K562 (cell line): ENCODE data around the gene AIPL1. TPM values are rescaled to one million over a fixed set of nuclear protein-coding genes. Genes with fewer than 3 reads are reported as not detected.

ENCODE experiments used
- CBX5 ChIP-seq: IDR thresholded peaks from 2 replicates; pipeline ENCODE4 v1.6.1; 2014; ENCODE audit warnings: low read depth, borderline replicate concordance
- ETV5 ChIP-seq: sonication (generic); formaldehyde crosslinking; IDR thresholded peaks from 2 replicates; pipeline ENCODE4 v1.4.0; 2020; ENCODE audit warnings: low read depth, mild to moderate bottlenecking, missing genetic modification reagents
- HBP1 ChIP-seq: fragments of 450-650 bp; formaldehyde crosslinking; IDR thresholded peaks from 2 replicates; pipeline ENCODE4 v1.4.0; 2022; ENCODE audit warnings: missing genetic modification characterization
- HMG20B ChIP-seq: fragments of 250-450 bp; sonication (Bioruptor Pico); IDR thresholded peaks from 2 replicates; pipeline ENCODE4 v1.5.0; 2021; ENCODE audit warnings: mild to moderate bottlenecking
- KLF6 ChIP-seq: fragments of 250-450 bp; sonication (Bioruptor Pico); IDR thresholded peaks from 2 replicates; pipeline ENCODE4 v1.4.0; 2020; ENCODE audit warnings: mild to moderate bottlenecking, moderate library complexity, borderline replicate concordance
- MNT ChIP-seq, 2 experiments: fragments of 450-650 bp; conservative IDR thresholded peaks; 2 replicates each; pipeline ENCODE4 v1.6.1; 2017; ENCODE audit warnings: mild to moderate bottlenecking in 2 of 2, moderate library complexity in 2 of 2
- NFYB ChIP-seq: IDR thresholded peaks from 2 replicates; pipeline ENCODE4 v1.6.1; 2011; ENCODE audit warnings: mild to moderate bottlenecking, moderate library complexity; ENCODE audit not compliant: insufficient read length; ENCODE audit errors: extremely low read depth
- NKRF ChIP-seq: fragments of 450-650 bp; IDR thresholded peaks from 2 replicates; pipeline ENCODE4 v1.6.1; 2016; ENCODE audit warnings: borderline replicate concordance
- POU5F1 ChIP-seq: fragments of 150-350 bp; IDR thresholded peaks from 2 replicates; pipeline ENCODE4 v1.6.1; 2014; ENCODE audit warnings: borderline replicate concordance, low read length, low read depth, mild to moderate bottlenecking; ENCODE audit not compliant: partially characterized antibody
- PTRF ChIP-seq: fragments of 450-650 bp; IDR thresholded peaks from 2 replicates; pipeline ENCODE4 v1.6.1; 2016; ENCODE audit warnings: mild to moderate bottlenecking, missing genetic modification characterization, missing compliant biosample characterization
- SNAPC5 ChIP-seq: fragments of 250-450 bp; sonication (Bioruptor Pico); IDR thresholded peaks from 2 replicates; pipeline ENCODE4 v1.8.0; 2021; ENCODE audit warnings: moderate library complexity, mild to moderate bottlenecking, inconsistent platforms
- SRSF9 ChIP-seq: fragments of 200-400 bp; formaldehyde crosslinking; IDR thresholded peaks from 2 replicates; pipeline ENCODE4 v1.6.1; 2017; ENCODE audit warnings: low read depth, low read length, borderline replicate concordance
- TCF15 ChIP-seq: fragments of 250-450 bp; sonication (Bioruptor Pico); IDR thresholded peaks from 2 replicates; pipeline ENCODE4 v1.8.0; 2022; ENCODE audit warnings: moderate library complexity, mild to moderate bottlenecking, inconsistent platforms
- TEAD2 ChIP-seq: fragments of 450-650 bp; IDR thresholded peaks from 2 replicates; pipeline ENCODE4 v1.6.1; 2016; ENCODE audit warnings: missing genetic modification characterization, control low read depth, missing compliant biosample characterization
- THRB ChIP-seq: fragments of 450-650 bp; formaldehyde crosslinking; conservative IDR thresholded peaks from 2 replicates; pipeline ENCODE4 v1.4.0; 2022; ENCODE audit warnings: mild to moderate bottlenecking, missing genetic modification characterization
- ZNF146 ChIP-seq: IDR thresholded peaks from one replicate; pipeline ENCODE4 v1.6.1; 2018; ENCODE audit warnings: missing compliant biosample characterization; ENCODE audit not compliant: unreplicated experiment
- ZNF217 ChIP-seq: sonication (generic); formaldehyde crosslinking; IDR thresholded peaks from 2 replicates; pipeline ENCODE4 v1.8.0; 2022; ENCODE audit warnings: mild to moderate bottlenecking, missing genetic modification reagents
- ZNF395 ChIP-seq: fragments of 200-800 bp; sonication (Bioruptor generic); IDR thresholded peaks from 2 replicates; pipeline ENCODE4 v1.6.1; 2017; ENCODE audit warnings: missing genetic modification characterization, missing compliant biosample characterization
- polyA plus RNA-seq, 8 experiments: library from polyadenylated mRNA; depleted of rRNA in 4 of 8; stranded (reverse) in 5 of 8; unstranded in 3 of 8; fragments of >200 nt; fragmentation: Nextera tagmentation in 2 of 8; fragmentation: Illumina TruSeq in 1 of 8; extraction: Ambion mirVana in 2 of 8; extraction: Trizol in 1 of 8; gene quantifications; 2 replicates each; pipeline versions ENCODE4 v1.2.1 to v1.2.3, GENCODE V29; 2011 to 2014; ENCODE audit warnings: inconsistent platforms in 1 of 8, missing spikeins in 1 of 8
- total RNA-seq, 7 experiments: library from RNA; depleted of rRNA in 6 of 7; stranded (reverse); fragments of >200 nt in 6 of 7; fragmentation: Illumina TruSeq in 2 of 7; extraction: Trizol in 2 of 7; gene quantifications; 2 replicates each; pipeline versions ENCODE4 v1.2.1 to v1.2.3, GENCODE V29; 2011 to 2021; ENCODE audit warnings: low replicate concordance in 1 of 7

AIPL1 gene
- total and polyA plus RNA-seq, 9 of the 15 experiments (the other 6 are each of a cell fraction or from before 2014, with no cell fraction given) = not detected

GRCh38 chr17:6443692-6444570 lies 9.0 kb upstream of the AIPL1 start, which contains the start of gene PIMREG (continued):
- no peak for TF ChIP-seq THRB (CRISPR knock-in tag)
- TF ChIP-seq NKRF = no peak; the same call in none of the 2 replicates
- TF ChIP-seq PTRF (tag) = no peak
- TF ChIP-seq POU5F1 = no peak
- no peak for TF ChIP-seq ZNF395 (CRISPR knock-in tag)
- TF ChIP-seq TEAD2 (tag) = no peak
- no peak for TF ChIP-seq SRSF9
- TF ChIP-seq ETV5 (CRISPR knock-in tag) = no peak
- no peak for TF ChIP-seq ZNF217
- TF ChIP-seq MNT (conservative IDR thresholded peaks at IDR 0.05) = peak; percentile 89 to 94
- no peak for TF ChIP-seq TCF15 (CRISPR knock-in tag)
- no peak for TF ChIP-seq ZNF146 (CRISPR knock-in tag)
- no peak for TF ChIP-seq KLF6 (CRISPR knock-in tag)
- TF ChIP-seq CBX5 = no peak
- no peak for TF ChIP-seq SNAPC5 (CRISPR knock-in tag)
- peak; percentile 64 for TF ChIP-seq NFYB
- no peak for TF ChIP-seq HBP1 (CRISPR knock-in tag)
- TF ChIP-seq HMG20B = no peak
